ENCODE data around the gene MEGF6. TPM values are rescaled to one million over a fixed set of nuclear protein-coding genes. Genes with fewer than 3 reads are reported as not detected.

The MEGF6 gene
- total and polyA plus RNA-seq, 2 of the 8 experiments (the other 6 are each of a cell fraction or from before 2014, with no cell fraction given), result 4.1 to 14.8 TPM

GRCh38 chr1:3541936-3542335 is 69.4 kb downstream of the MEGF6 start:
- H3K4ac ChIP-seq (replicated peaks; ENCODE audit: insufficient read length, low read depth, low read length), result no peak overlapping the region
- H3K79me2 ChIP-seq (ENCODE audit: control insufficient read depth in 1 of 2, insufficient read depth in 2 of 2, low read length in 2 of 2), result no peaks in the 10 kb centered on the region
- H3K56ac ChIP-seq (replicated peaks; ENCODE audit: insufficient read length, low read depth, low read length), result no peak overlapping the region
- DNase-seq (ENCODE audit: low read depth in 1 of 2, low spot score in 2 of 2) (no peak), FAIRE-seq (no peak)
- H2AFZ ChIP-seq (ENCODE audit: low read length), result no peak overlapping the region
- H3K36me3 ChIP-seq (ENCODE audit: control insufficient read depth in 2 of 4, insufficient read depth in 4 of 4, low read length in 3 of 4), result no peaks in the 10 kb centered on the region
- H3K4me1 ChIP-seq (replicated peaks in 1 of 4; ENCODE audit: control insufficient read depth in 3 of 4, insufficient read depth in 4 of 4, low read length in 3 of 4), result peaks cover 0 to 15% (median 3%) of the 10 kb centered on the region in 4 experiments; a peak in 5 of 7 replicates
- no peaks in the 10 kb centered on the region for H3K23me2 ChIP-seq (ENCODE audit: low read depth, low read length)
- no peak overlapping the region for H2AK5ac ChIP-seq (ENCODE audit: low read depth, low read length)
- no peak overlapping the region for H2BK120ac ChIP-seq (replicated peaks; ENCODE audit: low read depth, low read length)
- peaks cover 5 to 9% of the 10 kb centered on the region in 2 experiments for H4K20me1 ChIP-seq (replicated peaks in 1 of 2; ENCODE audit: control insufficient read depth in 1 of 2, insufficient read depth in 2 of 2, low read length in 2 of 2)
- no peaks in the 10 kb centered on the region for H3K79me1 ChIP-seq (ENCODE audit: low read depth, low read length)
- TF ChIP-seq SIRT6 (IDR thresholded peaks at IDR 0.05; ENCODE audit: low read length) (no peak), SAP30 (IDR thresholded peaks at IDR 0.05; ENCODE audit: insufficient read depth, insufficient replicate concordance, low read length) (no peak), HDAC2 (IDR thresholded peaks at IDR 0.05; ENCODE audit: borderline replicate concordance in 1 of 2, low read depth in 2 of 2, low read length in 2 of 2) (no peak), BACH1 (IDR thresholded peaks at IDR 0.05; ENCODE audit: low read length) (no peak), KDM4A (IDR thresholded peaks at IDR 0.05; ENCODE audit: low read depth, low read length, severe bottlenecking) (no peak), MAX (IDR thresholded peaks at IDR 0.05) (no peak), USF2 (IDR thresholded peaks at IDR 0.05; ENCODE audit: low read length) (no peak), KDM1A (IDR thresholded peaks at IDR 0.05; ENCODE audit: borderline replicate concordance, low read length) (no peak), CREB1 (IDR thresholded peaks at IDR 0.05) (no peak)
- H3K4me3 ChIP-seq (ENCODE audit: extremely low read depth in 1 of 4, insufficient read depth in 2 of 4, low read depth in 3 of 4, low read length in 4 of 4), result no peak overlapping the region
- no peak overlapping the region for H3K27ac ChIP-seq (ENCODE audit: low read depth, low read length)
- CTCF ChIA-PET (ENCODE audit: partially characterized antibody), result interaction anchor here (1.1 to 2.5 kb wide), 10 partner anchors 8 to 89 kb away, joined by 3 to 10 read pairs (median 6); no protein-coding TSS in a partner anchor
- no peak overlapping the region for H3K18ac ChIP-seq (ENCODE audit: extremely low read depth, low read length)
- H3K23ac ChIP-seq (ENCODE audit: insufficient read length), result no peak overlapping the region
- no peak overlapping the region for H2BK12ac ChIP-seq (ENCODE audit: low read depth, low read length)
- H4K5ac ChIP-seq (ENCODE audit: insufficient read length, low read depth, low read length), result no peak overlapping the region
- no peak overlapping the region for H2BK15ac ChIP-seq (ENCODE audit: low read length)
- no peak overlapping the region for H3K9ac ChIP-seq (replicated peaks in 1 of 4; ENCODE audit: extremely low read depth in 1 of 4, low read depth in 3 of 4, low read length in 3 of 4)
- no peak overlapping the region for H2BK20ac ChIP-seq (ENCODE audit: low read length)
- H3K27me3 ChIP-seq (replicated peaks in 1 of 4; ENCODE audit: control insufficient read depth in 3 of 4, extremely low read depth in 1 of 4, insufficient read depth in 3 of 4, low read length in 3 of 4), result 0 out of 7 replicates have a peak, but pooled peaks cover 0 to 6% (median 0%) of the 10 kb centered on the region in 4 experiments
- no peak overlapping the region for H4K91ac ChIP-seq (replicated peaks; ENCODE audit: insufficient read length, low read length)
- H2BK5ac ChIP-seq (ENCODE audit: low read depth, low read length), result no peak overlapping the region
- no peak overlapping the region for H4K8ac ChIP-seq (ENCODE audit: extremely low read depth, insufficient read depth, low read length)
- WGBS, 2 experiments (ENCODE audit: extremely low coverage in 1 of 2, insufficient coverage in 1 of 2, insufficient read length in 1 of 2, insufficient replicate concordance in 2 of 2, low coverage in 1 of 2, low lambda C conversion rate in 2 of 2, missing lambda C conversion rate in 1 of 2), result 88% methylated on average over 18 of the region's 18 CpGs; no CpG with 5 or more reads in 1 of the 2 experiments
- POLR2A ChIA-PET (ENCODE audit: partially characterized antibody), result interaction anchor here (1.3 kb wide), 1 partner anchor 16 kb away, joined by 3 read pairs; no protein-coding TSS in a partner anchor
- no peaks in the 10 kb centered on the region for H3K9me3 ChIP-seq (ENCODE audit: insufficient read depth in 2 of 2, low read depth in 1 of 2, low read length in 1 of 2)
- no peak overlapping the region for H3K4me2 ChIP-seq (ENCODE audit: insufficient read depth in 1 of 2, low read depth in 2 of 2, low read length in 2 of 2)
- no peak overlapping the region for H3K14ac ChIP-seq (ENCODE audit: insufficient read length)

Measured in H1 (cell line).